H1 (cell line): ENCODE measurements around the gene COL4A1. TPM values are rescaled to one million over a fixed set of nuclear protein-coding genes. Genes with fewer than 3 reads are reported as not detected.

Source experiments
- CTCF ChIA-PET: fragments of 300-600 bp; sonication (Branson Sonifier 250); formaldehyde crosslinking; loops from one replicate; lab custom pipeline; 2021; ENCODE audit not compliant: partially characterized antibody; lab: Charles Lee
- POLR2A ChIA-PET: fragments of 300-600 bp; sonication (Branson Sonifier 250); formaldehyde crosslinking; loops from one replicate; lab custom pipeline; 2021; ENCODE audit warnings: inconsistent platforms; ENCODE audit not compliant: partially characterized antibody; lab: Charles Lee
- DNase-seq, 2 experiments: peaks; one replicate each; pipeline versions ENCODE4 v3.0.0 to v3.0.0-alpha.2; 2010 to 2022; ENCODE audit warnings: low spot score in 2 of 2, low read depth in 1 of 2, mixed read lengths in 1 of 2
- FAIRE-seq: peaks from 2 replicates; lab custom pipeline; 2011; peaks lifted over from hg19 to GRCh38; lab: Jason Lieb, UNC
- H2AFZ ChIP-seq: 2 replicates; pipeline ENCODE4 v1.8.1; 2012; ENCODE audit warnings: low read length, inconsistent platforms
- H2AK5ac ChIP-seq: 2 replicates; pipeline ENCODE4 v1.6.1; 2013; ENCODE audit warnings: low read depth, low read length
- H2BK120ac ChIP-seq: replicated peaks from 2 replicates; pipeline ENCODE3; 2013; ENCODE audit warnings: low read depth, low read length, inconsistent platforms
- H2BK12ac ChIP-seq: 2 replicates; pipeline ENCODE4 v1.6.1; 2013; ENCODE audit warnings: low read depth, low read length
- H2BK15ac ChIP-seq: 2 replicates; pipeline ENCODE4 v1.6.1; 2013; ENCODE audit warnings: low read length
- H2BK20ac ChIP-seq: 2 replicates; pipeline ENCODE4 v1.6.1; 2013; ENCODE audit warnings: low read length
- H2BK5ac ChIP-seq: 2 replicates; pipeline ENCODE4 v1.6.1; 2013; ENCODE audit warnings: low read depth, low read length
- H3K14ac ChIP-seq: 2 replicates; pipeline ENCODE4 v1.6.1; 2013; ENCODE audit warnings: inconsistent platforms; ENCODE audit not compliant: insufficient read length
- H3K18ac ChIP-seq: 2 replicates; pipeline ENCODE4 v1.6.1; 2013; ENCODE audit warnings: low read length; ENCODE audit errors: extremely low read depth
- H3K23ac ChIP-seq: 2 replicates; pipeline ENCODE4 v1.6.1; 2013; ENCODE audit warnings: inconsistent platforms; ENCODE audit not compliant: insufficient read length
- H3K23me2 ChIP-seq: 2 replicates; pipeline ENCODE4 v1.6.1; 2013; ENCODE audit warnings: low read depth, low read length
- H3K27ac ChIP-seq: 2 replicates; pipeline ENCODE4 v1.6.1; 2011; ENCODE audit warnings: low read depth, low read length, inconsistent platforms
- H3K27me3 ChIP-seq, 4 experiments: replicated peaks in 1 of 4; 1 replicate in 1 of 4; 2 replicates in 3 of 4; pipeline versions ENCODE4 v1.6.1 to v1.8.1; 2011 to 2013; ENCODE audit warnings: low read length in 3 of 4, mild to moderate bottlenecking in 3 of 4, inconsistent platforms in 2 of 4, mixed read lengths in 2 of 4, moderate library complexity in 1 of 4; ENCODE audit not compliant: control insufficient read depth in 3 of 4, insufficient read depth in 3 of 4; ENCODE audit errors: extremely low read depth in 1 of 4
- H3K36me3 ChIP-seq, 4 experiments: 2 replicates each; pipeline versions ENCODE4 v1.6.1 to v1.8.1; 2011 to 2013; ENCODE audit warnings: mild to moderate bottlenecking in 4 of 4, low read length in 3 of 4, moderate library complexity in 2 of 4, control low read depth in 1 of 4, inconsistent platforms in 1 of 4; ENCODE audit not compliant: insufficient read depth in 4 of 4, control insufficient read depth in 2 of 4
- H3K4ac ChIP-seq: replicated peaks from 2 replicates; pipeline ENCODE3; 2013; ENCODE audit warnings: low read length, low read depth, mixed read lengths, inconsistent platforms; ENCODE audit not compliant: insufficient read length
- H3K4me1 ChIP-seq, 4 experiments: replicated peaks in 1 of 4; 1 replicate in 1 of 4; 2 replicates in 3 of 4; pipeline versions ENCODE4 v1.6.1 to v1.8.1; 2011 to 2013; ENCODE audit warnings: low read length in 3 of 4, inconsistent platforms in 2 of 4, mixed read lengths in 1 of 4; ENCODE audit not compliant: insufficient read depth in 4 of 4, control insufficient read depth in 3 of 4
- H3K4me2 ChIP-seq, 2 experiments: 2 replicates each; pipeline versions ENCODE4 v1.6.1 to v1.8.1; 2011 to 2013; ENCODE audit warnings: low read depth in 2 of 2, low read length in 2 of 2, control low read depth in 1 of 2, inconsistent platforms in 1 of 2, mild to moderate bottlenecking in 1 of 2; ENCODE audit not compliant: insufficient read depth in 1 of 2
- H3K4me3 ChIP-seq, 4 experiments: fragments of 200-600, 300-600 bp in 1 of 4; sonication (generic), shearing (Covaris generic), sonication (Bioruptor Twin) in 1 of 4; 2 replicates each; pipeline versions ENCODE4 v1.5.1 to v1.8.1; 2011 to 2016; ENCODE audit warnings: low read length in 4 of 4, low read depth in 3 of 4, control low read depth in 2 of 4, inconsistent platforms in 2 of 4, mild to moderate bottlenecking in 2 of 4, mixed read lengths in 1 of 4, moderate library complexity in 1 of 4; ENCODE audit not compliant: insufficient read depth in 2 of 4; ENCODE audit errors: extremely low read depth in 1 of 4
- H3K56ac ChIP-seq: replicated peaks from 2 replicates; pipeline ENCODE3; 2013; ENCODE audit warnings: low read depth, mild to moderate bottlenecking, mixed read lengths, low read length, inconsistent platforms; ENCODE audit not compliant: insufficient read length
- H3K79me1 ChIP-seq: 2 replicates; pipeline ENCODE4 v1.6.1; 2013; ENCODE audit warnings: low read depth, low read length, control low read depth
- H3K79me2 ChIP-seq, 2 experiments: 2 replicates each; pipeline versions ENCODE4 v1.6.1 to v1.8.1; 2012 to 2013; ENCODE audit warnings: low read length in 2 of 2, mild to moderate bottlenecking in 2 of 2, inconsistent platforms in 1 of 2; ENCODE audit not compliant: insufficient read depth in 2 of 2, control insufficient read depth in 1 of 2
- H3K9ac ChIP-seq, 4 experiments: replicated peaks in 1 of 4; 1 replicate in 1 of 4; 2 replicates in 3 of 4; pipeline versions ENCODE4 v1.6.1 to v1.8.1; 2011 to 2013; ENCODE audit warnings: low read depth in 3 of 4, low read length in 3 of 4, control low read depth in 2 of 4, mild to moderate bottlenecking in 2 of 4, moderate library complexity in 2 of 4, inconsistent platforms in 1 of 4; ENCODE audit errors: extremely low read depth in 1 of 4
- H3K9me3 ChIP-seq, 2 experiments: 2 replicates each; pipeline versions ENCODE4 v1.6.1 to v1.8.1; 2012 to 2013; ENCODE audit warnings: mild to moderate bottlenecking in 2 of 2, moderate library complexity in 2 of 2, control low read depth in 1 of 2, inconsistent platforms in 1 of 2, low read depth in 1 of 2, low read length in 1 of 2, mixed read lengths in 1 of 2; ENCODE audit not compliant: insufficient read depth in 2 of 2
- H4K20me1 ChIP-seq, 2 experiments: replicated peaks in 1 of 2; 2 replicates each; pipeline versions ENCODE3 to v1.8.1; 2011 to 2013; ENCODE audit warnings: inconsistent platforms in 2 of 2, low read length in 2 of 2, mild to moderate bottlenecking in 1 of 2; ENCODE audit not compliant: insufficient read depth in 2 of 2, control insufficient read depth in 1 of 2
- H4K5ac ChIP-seq: 2 replicates; pipeline ENCODE4 v1.6.1; 2013; ENCODE audit warnings: low read length, low read depth, mixed read lengths, inconsistent platforms; ENCODE audit not compliant: insufficient read length
- H4K8ac ChIP-seq: 2 replicates; pipeline ENCODE4 v1.8.0; 2013; ENCODE audit warnings: mild to moderate bottlenecking, moderate library complexity, low read length, inconsistent platforms; ENCODE audit not compliant: insufficient read depth; ENCODE audit errors: extremely low read depth
- H4K91ac ChIP-seq: replicated peaks from 2 replicates; pipeline ENCODE3; 2013; ENCODE audit warnings: low read length, mixed read lengths, inconsistent platforms; ENCODE audit not compliant: insufficient read length
- ASH2L ChIP-seq: fragments of 200-600, 300-600 bp; sonication (generic); IDR thresholded peaks from one replicate; pipeline ENCODE4 v1.7.1; 2017; ENCODE audit warnings: low read length
- BACH1 ChIP-seq: IDR thresholded peaks from 2 replicates; pipeline ENCODE4 v1.6.1; 2012; ENCODE audit warnings: low read length, improper control_type of control experiment
- CBX8 ChIP-seq: fragments of 300-800, 300-1000 bp; sonication (generic); IDR thresholded peaks from 2 replicates; pipeline ENCODE4 v1.7.1; 2016; ENCODE audit warnings: low read depth, low read length, borderline replicate concordance
- CEBPB ChIP-seq: IDR thresholded peaks from 2 replicates; pipeline ENCODE4 v1.6.1; 2012; ENCODE audit warnings: low read depth, low read length
- EGR1 ChIP-seq: IDR thresholded peaks from 2 replicates; pipeline ENCODE4 v1.6.1; 2011; ENCODE audit warnings: low read depth, low read length, borderline replicate concordance
- FOSL1 ChIP-seq: IDR thresholded peaks from 2 replicates; pipeline ENCODE4 v1.6.1; 2011; ENCODE audit warnings: mild to moderate bottlenecking, low read depth, low read length, moderate library complexity; ENCODE audit not compliant: insufficient read depth
- GABPA ChIP-seq: IDR thresholded peaks from 2 replicates; pipeline ENCODE4 v1.6.1; 2011; ENCODE audit warnings: mild to moderate bottlenecking, low read length, moderate library complexity, borderline replicate concordance; ENCODE audit not compliant: insufficient read depth
- KDM4A ChIP-seq: IDR thresholded peaks from one replicate; pipeline ENCODE4 v1.7.1; 2012; ENCODE audit warnings: low read depth, mild to moderate bottlenecking, moderate library complexity, low read length, inconsistent platforms; ENCODE audit not compliant: severe bottlenecking
- NANOG ChIP-seq: IDR thresholded peaks from 2 replicates; pipeline ENCODE4 v1.6.1; 2011; ENCODE audit warnings: low read length, low read depth, mild to moderate bottlenecking, inconsistent platforms; ENCODE audit not compliant: insufficient read depth, poor library complexity, severe bottlenecking
- RFX5 ChIP-seq: IDR thresholded peaks from 2 replicates; pipeline ENCODE4 v1.6.1; 2011; ENCODE audit warnings: low read depth, low read length, improper control_type of control experiment, borderline replicate concordance
- SIX5 ChIP-seq: IDR thresholded peaks from 2 replicates; pipeline ENCODE4 v1.6.1; 2011; ENCODE audit warnings: mild to moderate bottlenecking, low read depth, low read length
- SP1 ChIP-seq: IDR thresholded peaks from 2 replicates; pipeline ENCODE4 v1.6.1; 2011; ENCODE audit warnings: low read depth, low read length
- SRF ChIP-seq: IDR thresholded peaks from 2 replicates; pipeline ENCODE4 v1.6.1; 2011; ENCODE audit warnings: mild to moderate bottlenecking, low read depth, low read length, moderate library complexity
- TBP ChIP-seq: IDR thresholded peaks from 2 replicates; pipeline ENCODE4 v1.6.1; 2011; ENCODE audit warnings: low read depth, low read length, improper control_type of control experiment
- TCF12 ChIP-seq: IDR thresholded peaks from 2 replicates; pipeline ENCODE4 v1.6.1; 2011; ENCODE audit warnings: low read depth, mild to moderate bottlenecking, low read length
- TEAD4 ChIP-seq: IDR thresholded peaks from 2 replicates; pipeline ENCODE4 v1.6.1; 2012; ENCODE audit warnings: low read depth, low read length, inconsistent platforms, mixed read lengths
- WGBS, 2 experiments: shearing (Covaris generic) in 1 of 2; methylation state at CpG; one replicate each; pipeline versions ENCODE4 v1.1.6 to v1.1.7; 2013 to 2015; ENCODE audit warnings: low lambda C conversion rate in 2 of 2, mixed read lengths in 2 of 2, inconsistent platforms in 1 of 2, low coverage in 1 of 2, missing lambda C conversion rate in 1 of 2; ENCODE audit not compliant: insufficient replicate concordance in 2 of 2, insufficient coverage in 1 of 2, insufficient read length in 1 of 2; ENCODE audit errors: extremely low coverage in 1 of 2, missing lambda C conversion rate in 1 of 2; 5-methylcytosine and 5-hydroxymethylcytosine counted together
- polyA plus RNA-seq, 7 experiments: library from polyadenylated mRNA; depleted of rRNA in 3 of 7; stranded (reverse) in 5 of 7; unstranded in 2 of 7; fragments of >200 nt in 5 of 7; fragments of 200-250 nt in 2 of 7; gene quantifications; 1 replicate in 5 of 7; 2 replicates in 1 of 7; 4 replicates in 1 of 7; pipeline versions ENCODE4 v1.2.1 to v1.2.3, GENCODE V29; 2011 to 2013; ENCODE audit warnings: missing spikeins in 2 of 7, mixed read lengths in 2 of 7
- total RNA-seq: library from RNA; stranded (reverse); fragmentation: NEBNext Ultra II Directional; extraction: Animal tissue kit (Norgen Biotek cat#: 25700); gene quantifications from 2 replicates; pipeline ENCODE4 v1.2.1, GENCODE V29; 2021

COL4A1 gene
- total and polyA plus RNA-seq, 2 of the 8 experiments (the other 6 are each of a cell fraction or from before 2014, with no cell fraction given): 30.7 to 82.0 TPM

DNA sequence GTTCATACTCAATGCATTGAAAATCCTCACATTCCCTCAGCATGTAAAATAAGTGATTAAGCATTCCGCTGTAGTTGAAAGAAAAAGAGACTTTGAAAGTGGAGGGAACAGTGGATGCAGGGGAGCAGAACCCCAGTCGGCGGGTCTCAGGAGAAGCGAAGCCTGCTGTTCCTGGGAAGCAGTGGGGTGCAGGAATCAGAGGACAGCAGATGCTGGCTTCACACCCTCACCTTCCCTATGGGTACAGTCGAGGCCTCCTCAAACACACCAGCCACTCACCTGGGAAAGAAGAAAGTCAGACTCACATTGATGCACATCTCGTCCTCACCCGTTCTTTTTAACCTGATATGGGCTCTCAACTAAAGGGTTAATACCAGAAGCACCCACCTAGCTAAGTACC, 38.3 kb upstream of the COL4A1 start:
- Histone ChIP-seq H3K4me2 (no peak overlapping the region), H3K4me3 (no peak overlapping the region), H4K20me1 (peaks cover 4 to 8% of the 10 kb centered on the region in 2 experiments), H2BK5ac (no peak overlapping the region), H3K79me2 (no peaks in the 10 kb centered on the region; a peak in 1 of 4 replicates), H3K79me1 (peaks cover 7% of the 10 kb centered on the region), H3K36me3 (no peaks in the 10 kb centered on the region), H2BK20ac (no peak overlapping the region), H2BK15ac (no peak overlapping the region), H2AFZ (no peak overlapping the region), H2AK5ac (no peak overlapping the region), H4K8ac (no peak overlapping the region), H3K56ac (no peak overlapping the region), H3K18ac (no peak overlapping the region), H3K9ac (no peak overlapping the region), H3K27ac (no peak overlapping the region), H4K91ac (no peak overlapping the region), H4K5ac (no peak overlapping the region), H3K14ac (no peak overlapping the region), H3K23me2 (no peaks in the 10 kb centered on the region), H3K27me3 (no peaks in the 10 kb centered on the region), H2BK120ac (no peak overlapping the region), H3K4ac (no peak overlapping the region), H2BK12ac (no peak overlapping the region), H3K4me1 (peaks cover 3 to 17% (median 7%) of the 10 kb centered on the region in 4 experiments; a peak in 6 of 7 replicates), H3K23ac (no peak overlapping the region), H3K9me3 (no peaks in the 10 kb centered on the region)
- no peak for FAIRE-seq
- 92% methylated on average over 7 of the region's 7 CpGs; no CpG with 5 or more reads in 1 of the 2 experiments for WGBS, 2 experiments
- ChIA-PET CTCF (interaction anchor here (1.2 to 3.4 kb wide), 6 partner anchors 22 to 83 kb away, joined by 4 to 11 read pairs (median 4); no protein-coding TSS in a partner anchor), POLR2A (interaction anchor here (0.9 to 1.9 kb wide), 2 partner anchors 19 to 22 kb away, joined by 3 to 4 read pairs; no protein-coding TSS in a partner anchor)
- DNase-seq: no peak
- TF ChIP-seq SIX5: no peak
- TF ChIP-seq GABPA: no peak
- no peak for TF ChIP-seq TBP
- TF ChIP-seq TCF12: no peak
- TF ChIP-seq TEAD4: no peak
- TF ChIP-seq SRF: no peak
- no peak for TF ChIP-seq SP1
- TF ChIP-seq RFX5: no peak
- TF ChIP-seq KDM4A: no peak
- no peak for TF ChIP-seq CEBPB
- no peak for TF ChIP-seq FOSL1
- no peak for TF ChIP-seq BACH1
- TF ChIP-seq NANOG: no peak
- no peak for TF ChIP-seq EGR1
- TF ChIP-seq CBX8: no peak
- TF ChIP-seq ASH2L: no peak
